Measurements from ENCODE around the gene RGPD5.
"Not testable (repeated sequence)": the region's sequence is repeated elsewhere in the genome, so short reads cannot be mapped to it uniquely, and the experiment has no call there.

Gene RGPD5

DNA sequence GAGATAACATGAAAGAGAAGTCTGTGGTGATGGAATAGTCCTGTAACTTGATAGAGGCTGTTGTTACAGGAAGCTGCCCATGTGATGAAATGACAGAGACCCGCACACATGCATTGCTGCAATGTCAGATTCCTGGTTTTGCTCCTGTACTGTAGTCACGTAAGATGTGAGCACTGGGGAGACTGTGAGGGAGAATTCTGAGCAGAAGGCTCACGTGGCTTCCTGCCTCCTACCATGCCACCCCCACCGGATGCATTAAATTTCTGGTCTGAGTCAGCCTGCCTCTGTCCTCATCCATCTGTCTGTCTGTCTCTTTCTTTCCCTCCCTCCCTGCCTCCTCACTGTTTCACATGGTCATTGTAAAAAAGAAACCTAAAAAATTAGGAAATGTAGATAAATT lies 102.1 kb downstream of the RGPD5 start:
- H3K36me3 ChIP-seq (ENCODE audit: control insufficient read depth, insufficient read depth, low read length); H3K9ac ChIP-seq (ENCODE audit: low read length); H3K27me3 ChIP-seq (ENCODE audit: control insufficient read depth, insufficient read depth, low read length); H3K4me3 ChIP-seq (ENCODE audit: low read length); H3K9me3 ChIP-seq (ENCODE audit: control insufficient read depth, low read length); H3K4me1 ChIP-seq (ENCODE audit: control insufficient read depth, insufficient read depth, low read length): not testable (repeated sequence)

- H3K9ac ChIP-seq (ENCODE audit: low read length); H3K36me3 ChIP-seq (ENCODE audit: control insufficient read depth, insufficient read depth, low read length); H3K27me3 ChIP-seq (ENCODE audit: control insufficient read depth, insufficient read depth, low read length); H3K9me3 ChIP-seq (ENCODE audit: control insufficient read depth, low read length); H3K4me3 ChIP-seq (ENCODE audit: low read length); H3K4me1 ChIP-seq (ENCODE audit: control insufficient read depth, insufficient read depth, low read length): not testable (repeated sequence)
Observed at GRCh38 chr2:109897769-109898461, 103.8 kb downstream of the RGPD5 start.

- H3K9me3 ChIP-seq (ENCODE audit: control insufficient read depth, low read length); H3K4me1 ChIP-seq (ENCODE audit: control insufficient read depth, insufficient read depth, low read length); H3K4me3 ChIP-seq (ENCODE audit: low read length); H3K36me3 ChIP-seq (ENCODE audit: control insufficient read depth, insufficient read depth, low read length); H3K27me3 ChIP-seq (ENCODE audit: control insufficient read depth, insufficient read depth, low read length); H3K9ac ChIP-seq (ENCODE audit: low read length): not testable (repeated sequence)
Observed at GRCh38 chr2:109898462-109899336, 104.6 kb downstream of the RGPD5 start, which contains the start of gene LIMS3. Gene LIMS3 (plus strand): TSS chr2:109898688. CDS start chr2:109898729, 41 bp downstream.

DNA sequence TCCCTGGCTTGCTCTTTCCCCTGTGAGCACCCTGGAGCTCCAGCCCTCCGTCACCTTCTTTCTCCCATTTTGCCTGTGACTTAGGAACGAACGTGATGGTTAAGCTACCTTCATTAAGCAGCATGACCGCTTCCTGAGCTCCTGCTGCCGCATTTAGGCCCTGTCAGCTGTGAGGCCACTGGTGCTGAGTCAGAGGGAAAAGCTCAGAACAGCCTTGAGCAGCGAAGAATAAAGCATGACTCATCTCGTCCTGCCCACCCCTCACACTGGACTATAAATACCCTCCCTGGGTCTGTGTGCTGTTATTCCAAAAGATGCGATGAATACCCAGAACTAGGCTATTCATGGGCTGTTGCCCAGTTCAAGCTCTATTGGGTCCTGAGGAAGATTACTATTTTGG lies 111.7 kb downstream of the RGPD5 start:
- H3K36me3 ChIP-seq (ENCODE audit: control insufficient read depth, insufficient read depth, low read length); H3K4me1 ChIP-seq (ENCODE audit: control insufficient read depth, insufficient read depth, low read length); H3K9ac ChIP-seq (ENCODE audit: low read length); H3K4me3 ChIP-seq (ENCODE audit: low read length); H3K27me3 ChIP-seq (ENCODE audit: control insufficient read depth, insufficient read depth, low read length); H3K9me3 ChIP-seq (ENCODE audit: control insufficient read depth, low read length): not testable (repeated sequence)

All from mucosa of stomach (tissue), 1 donor.